GM21737 (cell line): ENCODE measurements around the gene PPIA.
A peak's percentile ranks its signal among the peaks of the same experiment; 100 is the strongest.

Experiments
- ATAC-seq: cut with Tn5 transposase; IDR thresholded peaks from one replicate; pipeline ENCODE4 v1.9.1; 2021; ENCODE audit warnings: mild to moderate bottlenecking, moderate library complexity; ENCODE audit not compliant: unreplicated experiment

The PPIA gene

GRCh38 chr7:44796504-44797328, at the start of gene PPIA:
PPIA (plus strand) TSS chr7:44796681; CDS start chr7:44796725, 44 bp downstream.
- peak; percentile 84 for ATAC-seq

GRCh38 chr7:44748045-44748947, 48.2 kb upstream of the PPIA start, which contains the start of gene ZMIZ2:
ZMIZ2 (plus strand) TSS chr7:44748847; CDS start chr7:44756250, 7,403 bp downstream.
- ATAC-seq: peak; percentile 63

GRCh38 chr7:44748948-44749731, 47.3 kb upstream of the PPIA start:
- peak; percentile 15 for ATAC-seq

- no peak for ATAC-seq
Measured at GRCh38 chr7:44749992-44750391, 46.5 kb upstream of the PPIA start.

- ATAC-seq: no peak
Measured at GRCh38 chr7:44750424-44750823, 46.1 kb upstream of the PPIA start.

- ATAC-seq: peak; percentile 47
Measured at GRCh38 chr7:44750921-44751571, 45.4 kb upstream of the PPIA start.

- ATAC-seq: no peak
Measured at GRCh38 chr7:44752822-44753221, 43.7 kb upstream of the PPIA start.

- ATAC-seq: no peak
Measured at GRCh38 chr7:44754802-44755697, 41.4 kb upstream of the PPIA start.

- no peak for ATAC-seq
Measured at GRCh38 chr7:44755698-44756627, 40.5 kb upstream of the PPIA start.

- ATAC-seq: no peak
Measured at GRCh38 chr7:44756904-44757303, 39.6 kb upstream of the PPIA start.

- no peak for ATAC-seq
Measured at GRCh38 chr7:44757311-44757710, 39.2 kb upstream of the PPIA start.

GRCh38 chr7:44757739-44758138, 38.7 kb upstream of the PPIA start:
- ATAC-seq: no peak

- ATAC-seq: no peak
Measured at GRCh38 chr7:44759246-44759645, 37.2 kb upstream of the PPIA start.

- no peak for ATAC-seq
Measured at GRCh38 chr7:44760034-44760580, 36.4 kb upstream of the PPIA start.

- no peak for ATAC-seq
Measured at GRCh38 chr7:44761207-44762161, 35.0 kb upstream of the PPIA start.

GRCh38 chr7:44762300-44762699, 34.2 kb upstream of the PPIA start:
- ATAC-seq: no peak
